Measurements from ENCODE around the gene TRIM38. TPM values are rescaled to one million over a fixed set of nuclear protein-coding genes. Genes with fewer than 3 reads are reported as not detected.
A peak's percentile ranks its signal among the peaks of the same experiment; 100 is the strongest.

The TRIM38 gene
- total and polyA plus RNA-seq, 2 of the 13 experiments (the other 11 are each of a cell fraction or from before 2014, with no cell fraction given), result 2.5 to 3.1 TPM

- TF ChIP-seq HMGXB3 (CRISPR knock-in tag; IDR thresholded peaks at IDR 0.05; ENCODE audit: borderline replicate concordance) (no peak), U2AF2 (IDR thresholded peaks at IDR 0.05; ENCODE audit: low read depth, low read length) (0 out of 2 replicates have a peak, but pooled peaks have one; percentile 81), RBFOX2 (IDR thresholded peaks at IDR 0.05; ENCODE audit: low read depth, low read length) (peak; percentile 100), ZNF83 (CRISPR knock-in tag; IDR thresholded peaks at IDR 0.05; ENCODE audit: borderline replicate concordance) (peak; percentile 92; the same call in 1 of the 2 replicates), ZNF768 (CRISPR knock-in tag; IDR thresholded peaks at IDR 0.05) (peak; percentile 92), DRAP1 (CRISPR knock-in tag; IDR thresholded peaks at IDR 0.05) (peak; percentile 86), HMG20A (CRISPR knock-in tag; IDR thresholded peaks at IDR 0.05; ENCODE audit: borderline replicate concordance) (no peak), TBL1XR1 (IDR thresholded peaks at IDR 0.05; ENCODE audit: borderline replicate concordance, low read length, partially characterized antibody) (peak; percentile 74), CTCF (CRISPR knock-in tag; IDR thresholded peaks at IDR 0.05) (peak; percentile 52), MTF1 (CRISPR knock-in tag; IDR thresholded peaks at IDR 0.05) (peak; percentile 83), ARNT2 (CRISPR knock-in tag; IDR thresholded peaks at IDR 0.05; ENCODE audit: low read depth) (peak; percentile 80; the same call in 1 of the 2 replicates), PRDM15 (CRISPR knock-in tag; IDR thresholded peaks at IDR 0.05) (peak; percentile 72), ARID4A (CRISPR knock-in tag; IDR thresholded peaks at IDR 0.05; ENCODE audit: borderline replicate concordance) (peak; percentile 99)
These were observed 69.2 kb downstream of the TRIM38 start (continued) for GRCh38 chr6:26031595-26032339.
